Fibroblast of gingiva (primary cell): ENCODE results near the gene USP10.
A peak's percentile ranks its signal among the peaks of the same experiment; 100 is the strongest.

Source experiments
- DNase-seq: peaks from one replicate; pipeline ENCODE4 v3.0.0-alpha.2; 2011; ENCODE audit warnings: low read depth

USP10 gene, protein sequence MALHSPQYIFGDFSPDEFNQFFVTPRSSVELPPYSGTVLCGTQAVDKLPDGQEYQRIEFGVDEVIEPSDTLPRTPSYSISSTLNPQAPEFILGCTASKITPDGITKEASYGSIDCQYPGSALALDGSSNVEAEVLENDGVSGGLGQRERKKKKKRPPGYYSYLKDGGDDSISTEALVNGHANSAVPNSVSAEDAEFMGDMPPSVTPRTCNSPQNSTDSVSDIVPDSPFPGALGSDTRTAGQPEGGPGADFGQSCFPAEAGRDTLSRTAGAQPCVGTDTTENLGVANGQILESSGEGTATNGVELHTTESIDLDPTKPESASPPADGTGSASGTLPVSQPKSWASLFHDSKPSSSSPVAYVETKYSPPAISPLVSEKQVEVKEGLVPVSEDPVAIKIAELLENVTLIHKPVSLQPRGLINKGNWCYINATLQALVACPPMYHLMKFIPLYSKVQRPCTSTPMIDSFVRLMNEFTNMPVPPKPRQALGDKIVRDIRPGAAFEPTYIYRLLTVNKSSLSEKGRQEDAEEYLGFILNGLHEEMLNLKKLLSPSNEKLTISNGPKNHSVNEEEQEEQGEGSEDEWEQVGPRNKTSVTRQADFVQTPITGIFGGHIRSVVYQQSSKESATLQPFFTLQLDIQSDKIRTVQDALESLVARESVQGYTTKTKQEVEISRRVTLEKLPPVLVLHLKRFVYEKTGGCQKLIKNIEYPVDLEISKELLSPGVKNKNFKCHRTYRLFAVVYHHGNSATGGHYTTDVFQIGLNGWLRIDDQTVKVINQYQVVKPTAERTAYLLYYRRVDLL

GRCh38 chr16:84699712-84700445, at the start of gene USP10:
USP10 (plus strand) TSS chr16:84700000; CDS start chr16:84700091, 91 bp downstream.
- DNase-seq: peak; percentile 62

DNA sequence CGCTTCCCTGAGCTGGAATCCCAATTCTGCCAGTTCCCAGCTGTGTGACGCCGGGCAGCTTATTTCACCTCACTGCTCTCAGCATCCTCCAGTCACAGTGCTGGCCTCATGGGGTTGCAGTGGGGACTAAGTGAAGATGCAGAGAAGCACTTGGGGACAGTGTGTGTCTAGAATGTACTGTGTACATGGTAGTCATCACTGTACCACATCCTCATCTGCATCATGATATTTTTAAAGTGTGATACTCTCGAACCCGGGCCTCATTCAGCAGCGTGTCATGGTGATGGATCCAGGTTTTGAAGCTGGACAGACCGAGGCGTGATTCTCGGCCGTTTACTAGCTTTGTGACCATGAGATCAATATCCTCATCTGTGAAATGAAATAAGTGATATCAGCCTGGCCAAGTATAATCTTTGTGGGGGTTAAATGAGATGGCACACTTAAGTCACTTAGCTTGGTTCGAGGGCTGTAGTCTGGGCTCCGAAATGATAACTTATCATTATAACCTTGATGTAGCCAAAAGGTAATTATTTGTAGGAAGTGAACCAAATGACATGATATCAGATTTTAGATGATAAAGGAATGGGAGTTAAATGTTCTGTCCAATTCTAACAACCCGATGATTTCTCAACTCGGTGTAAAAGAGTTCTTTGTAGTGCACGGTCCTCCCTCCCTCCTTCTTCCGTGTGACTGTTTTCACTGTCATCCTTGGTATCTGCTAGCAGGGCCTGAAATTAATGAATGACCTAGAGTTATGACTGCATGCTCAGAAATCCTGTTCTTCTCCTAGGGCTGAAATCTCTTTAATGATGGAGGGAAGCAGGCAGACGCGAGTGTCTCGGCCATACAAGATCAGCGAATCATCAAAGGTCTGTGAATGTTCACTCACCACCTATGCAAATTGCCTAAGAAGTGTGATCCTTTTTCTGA, 49.5 kb upstream of the USP10 start:
- DNase-seq: peak; percentile 36

- no peak for DNase-seq
Measured at GRCh38 chr16:84652566-84652965, 47.2 kb upstream of the USP10 start.

- no peak for DNase-seq
Measured at GRCh38 chr16:84654238-84654637, 45.6 kb upstream of the USP10 start.

- DNase-seq: no peak
Measured at GRCh38 chr16:84654998-84655397, 44.8 kb upstream of the USP10 start.

DNA sequence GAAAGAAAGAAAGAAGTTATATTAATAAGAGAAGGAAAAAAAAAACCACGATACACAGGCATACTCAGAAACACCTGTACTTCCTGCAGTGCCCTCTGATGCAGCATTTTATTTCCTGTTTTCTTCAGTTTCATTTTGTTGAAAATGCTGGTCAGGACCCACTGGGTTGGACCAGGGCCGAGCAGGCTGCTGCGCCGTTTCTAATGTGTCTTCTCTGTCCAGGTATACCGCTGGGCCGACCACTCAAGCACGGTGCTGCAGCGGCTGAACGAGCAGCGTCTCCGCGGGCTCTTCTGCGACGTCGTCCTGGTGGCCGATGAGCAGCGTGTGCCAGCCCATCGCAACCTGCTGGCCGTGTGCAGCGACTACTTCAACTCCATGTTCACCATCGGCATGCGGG, 43.2 kb upstream of the USP10 start:
- DNase-seq: no peak

- no peak for DNase-seq
Measured at GRCh38 chr16:84657229-84657837, 42.5 kb upstream of the USP10 start.

DNA sequence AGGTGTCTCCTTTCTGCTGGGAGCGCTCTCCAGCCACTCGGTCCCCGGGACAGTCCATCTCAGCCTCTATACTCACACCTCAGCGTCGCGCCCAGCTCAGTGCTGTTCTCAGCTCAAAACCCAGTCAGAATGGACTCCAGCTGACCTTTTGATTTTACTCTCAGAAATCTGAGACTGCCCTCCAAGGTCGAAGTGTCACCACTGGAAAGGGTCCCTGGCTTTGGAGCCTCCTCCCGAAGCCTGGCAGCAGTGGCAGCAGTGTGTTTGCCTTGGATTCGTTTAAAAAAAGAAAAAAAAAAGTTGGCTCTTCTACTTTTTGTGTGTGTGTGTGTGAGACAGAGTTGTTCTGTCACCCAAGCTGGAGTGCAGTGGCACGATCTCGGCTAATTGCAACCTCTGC, 41.1 kb upstream of the USP10 start:
- no peak for DNase-seq

DNA sequence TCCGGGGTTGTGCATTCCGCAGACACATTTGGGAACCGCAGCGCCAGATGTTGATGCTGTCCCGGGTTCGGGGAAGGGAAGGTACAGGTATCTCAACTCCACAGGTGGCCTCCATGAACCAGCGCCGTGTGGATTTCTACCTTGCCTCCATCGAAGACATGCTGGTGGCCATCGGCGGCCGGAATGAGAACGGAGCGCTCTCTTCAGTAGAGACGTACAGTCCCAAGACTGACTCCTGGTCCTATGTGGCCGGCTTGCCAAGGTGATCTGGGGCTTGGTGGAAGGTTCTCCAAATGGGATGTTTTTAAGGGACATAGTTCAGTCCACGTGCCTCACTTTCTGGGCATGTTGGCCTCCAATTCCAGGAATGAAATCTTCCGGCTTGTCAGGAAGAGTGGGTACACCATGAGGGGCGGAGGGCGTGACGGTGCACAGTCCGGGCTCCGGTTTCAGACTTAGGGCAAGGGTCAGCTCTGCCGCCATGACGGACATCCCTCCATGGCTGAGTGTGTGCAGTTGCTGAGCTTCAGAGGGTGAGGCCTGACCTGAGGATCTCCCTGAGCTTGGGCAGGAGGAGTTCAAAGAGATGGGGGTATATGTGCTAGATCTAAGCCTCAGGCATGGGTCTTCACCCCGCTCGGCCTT, 40.0 kb upstream of the USP10 start:
- DNase-seq: no peak

- no peak for DNase-seq
Measured at GRCh38 chr16:84660973-84661372, 38.8 kb upstream of the USP10 start.

- DNase-seq: no peak
Measured at GRCh38 chr16:84661418-84662060, 38.3 kb upstream of the USP10 start.

GRCh38 chr16:84662471-84662870, 37.3 kb upstream of the USP10 start:
- DNase-seq: no peak

DNA sequence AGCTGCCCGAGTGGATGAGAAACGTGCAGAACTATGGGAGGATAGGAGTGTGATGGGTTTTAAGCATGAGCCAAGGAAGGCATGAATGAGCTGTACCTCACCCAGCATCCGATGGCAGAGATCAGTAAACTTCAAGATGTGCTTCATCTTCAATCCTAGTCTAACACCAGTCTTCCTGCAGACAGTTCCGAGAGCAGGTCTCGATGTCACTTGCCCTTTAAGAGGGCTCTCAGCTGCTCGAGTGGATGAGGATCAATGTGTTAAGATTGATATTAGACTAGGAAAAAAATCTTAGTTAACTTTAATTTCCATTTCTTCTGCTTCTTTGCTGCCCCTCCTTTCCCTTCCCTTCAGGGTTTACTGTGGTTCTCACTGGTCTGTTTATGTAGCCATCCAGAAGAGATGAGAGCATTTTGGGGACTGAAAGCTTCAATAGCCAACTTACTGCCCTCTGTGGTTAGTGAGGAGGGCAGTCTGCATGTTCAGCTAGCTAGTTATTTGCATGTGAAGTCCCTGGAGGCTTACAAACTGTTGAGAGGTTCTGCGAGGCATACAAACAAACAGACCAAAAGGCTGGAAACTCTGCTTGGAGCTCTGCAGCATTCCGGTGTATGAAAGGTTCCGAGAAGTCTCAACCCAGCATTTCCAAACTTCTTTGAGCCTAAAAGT, 36.2 kb upstream of the USP10 start:
- peak; percentile 29 for DNase-seq

DNA sequence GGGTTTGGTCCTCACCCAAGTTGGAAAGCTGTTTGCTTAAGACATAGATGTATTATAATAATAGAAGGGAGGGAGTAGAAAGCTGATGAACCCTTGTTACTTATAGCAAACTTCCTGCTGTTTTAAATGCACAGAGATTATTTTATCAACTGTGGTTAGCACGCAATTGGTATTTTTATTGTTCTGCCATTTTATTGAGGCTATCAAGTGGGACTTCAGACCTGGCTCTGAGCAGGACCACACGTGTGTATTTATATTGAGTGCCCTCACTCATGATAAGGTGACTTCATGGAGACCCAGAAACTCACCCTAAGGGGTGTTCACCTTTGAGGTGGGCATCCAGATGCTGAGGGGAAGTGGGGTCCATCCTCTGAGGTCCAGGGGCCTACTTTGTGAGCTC, 34.4 kb upstream of the USP10 start:
- no peak for DNase-seq

GRCh38 chr16:84665843-84666242, 34.0 kb upstream of the USP10 start:
- DNase-seq: no peak

DNA sequence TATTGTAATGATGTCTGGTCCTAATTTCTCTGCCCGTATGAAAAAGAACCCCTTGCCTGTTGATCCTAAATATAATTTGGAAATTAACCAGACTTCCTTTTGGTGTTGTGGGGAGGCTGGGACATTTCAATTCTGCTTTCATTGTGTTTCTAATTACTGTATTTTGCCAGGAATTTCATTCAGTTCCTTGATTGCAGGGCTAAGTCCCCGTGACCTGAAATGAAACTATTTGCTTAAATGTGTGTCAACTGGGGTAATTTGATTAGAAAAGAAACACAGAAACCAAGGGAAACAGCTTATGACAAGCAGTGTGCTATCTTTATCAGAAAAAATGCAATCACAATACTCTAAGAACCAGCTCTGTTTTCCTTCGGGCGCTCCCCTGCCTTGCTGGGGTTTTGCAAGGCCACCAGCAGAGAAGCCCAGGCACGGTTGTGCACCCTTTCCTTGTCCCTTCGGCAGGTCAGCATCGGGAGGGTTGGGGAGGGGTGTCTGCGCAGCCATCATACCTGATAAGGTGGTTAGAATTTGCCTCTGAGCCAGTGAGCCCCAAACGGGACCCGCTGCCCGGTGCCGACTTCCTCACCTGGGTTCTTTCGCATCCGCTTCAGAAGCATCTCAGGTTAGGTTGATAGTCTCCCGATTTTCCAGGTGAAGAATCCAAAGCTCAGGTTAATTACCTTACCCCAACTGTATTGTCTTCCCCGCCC, 32.0 kb upstream of the USP10 start:
- peak; percentile 49 for DNase-seq

DNA sequence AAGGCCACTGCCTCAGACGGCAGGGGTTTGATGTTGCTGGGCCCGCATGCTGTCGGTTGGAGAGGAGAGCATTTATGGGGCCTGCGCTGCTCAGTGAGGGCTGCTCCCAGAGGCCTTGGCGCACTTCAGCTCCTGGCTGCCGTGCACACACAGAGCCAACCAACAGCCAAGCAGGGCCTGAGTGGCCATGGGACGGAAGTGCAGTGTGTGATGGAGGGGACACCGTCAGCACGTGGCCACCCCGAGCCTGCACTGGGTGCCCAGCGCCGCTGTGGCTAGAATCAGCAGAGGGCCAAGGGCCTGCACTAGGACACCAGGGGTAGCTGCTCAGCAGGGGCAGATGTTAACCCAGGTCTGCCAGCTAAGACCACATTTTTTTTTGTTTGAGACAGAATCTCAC, 29.7 kb upstream of the USP10 start:
- DNase-seq: no peak

DNA sequence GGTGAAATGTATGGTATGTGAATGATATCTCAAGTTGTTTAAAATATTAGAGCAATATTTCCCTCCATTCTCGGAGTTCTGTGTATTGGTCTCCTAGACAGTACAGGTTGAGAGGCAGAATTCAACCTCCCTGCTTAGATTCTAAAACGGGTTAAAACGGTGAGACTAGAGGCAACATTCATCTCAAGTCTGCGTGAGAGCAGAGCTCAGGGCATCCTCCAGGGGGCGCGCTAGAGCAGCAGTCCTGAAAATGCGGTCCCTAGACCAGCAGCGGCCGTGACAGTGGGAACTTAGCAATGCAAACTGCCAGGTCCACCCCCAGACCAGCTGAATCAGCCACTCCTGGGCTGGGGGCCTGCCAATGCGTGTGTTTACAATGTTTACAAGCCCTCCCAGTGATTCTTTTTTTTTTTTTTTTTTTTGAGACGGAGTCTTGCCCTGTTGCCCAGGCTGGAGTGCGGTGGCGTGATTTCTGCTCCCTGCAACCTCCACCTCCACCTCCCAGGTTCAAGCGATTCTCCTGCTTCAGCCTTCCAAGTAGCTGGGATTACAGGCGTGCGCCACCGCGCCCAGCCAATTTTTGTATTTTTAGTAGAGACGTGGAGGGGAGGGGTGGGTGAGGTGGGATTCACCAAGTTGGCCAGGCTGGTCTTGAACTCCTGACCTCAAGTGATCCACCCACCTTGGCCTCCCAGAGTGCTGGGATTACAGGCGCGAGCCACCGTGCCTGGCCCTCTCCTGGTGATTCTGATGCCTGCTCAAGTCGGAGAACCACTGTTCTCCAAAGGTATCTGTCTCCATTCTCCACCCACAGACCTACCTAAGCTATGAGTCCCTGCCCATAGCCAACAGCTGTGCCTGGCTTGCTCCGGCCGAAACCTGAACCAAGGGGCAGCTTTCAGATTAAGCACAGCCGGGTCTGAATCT, 27.3 kb upstream of the USP10 start:
- peak; percentile 43 for DNase-seq
